H9 (cell line): Measurements from ENCODE around the gene TMEM109. TPM values are rescaled to one million over a fixed set of nuclear protein-coding genes. Genes with fewer than 3 reads are reported as not detected.

Experiments
- DNase-seq: peaks from one replicate; pipeline ENCODE4 v3.0.0-alpha.2; 2017
- H2AFZ ChIP-seq: one replicate; pipeline ENCODE4 v1.6.1; 2013; ENCODE audit warnings: mild to moderate bottlenecking, low read length, control low read depth, moderate library complexity
- H2AK5ac ChIP-seq: 2 replicates; pipeline ENCODE4 v1.6.1; 2013; ENCODE audit warnings: low read length, control low read depth, mixed read lengths; ENCODE audit not compliant: insufficient read length
- H2BK120ac ChIP-seq: one replicate; pipeline ENCODE4 v1.6.1; 2013; ENCODE audit warnings: low read depth, mild to moderate bottlenecking, low read length, control low read depth, inconsistent platforms; ENCODE audit not compliant: poor library complexity, severe bottlenecking
- H2BK12ac ChIP-seq: 2 replicates; pipeline ENCODE4 v1.6.1; 2013; ENCODE audit warnings: low read length, control low read depth, mixed read lengths, low read depth; ENCODE audit not compliant: insufficient read length
- H2BK15ac ChIP-seq: 2 replicates; pipeline ENCODE4 v1.6.1; 2013; ENCODE audit warnings: low read depth, low read length, control low read depth
- H2BK20ac ChIP-seq: one replicate; pipeline ENCODE4 v1.6.1; 2013; ENCODE audit warnings: low read depth, mild to moderate bottlenecking, low read length, control low read depth, inconsistent platforms; ENCODE audit not compliant: poor library complexity, severe bottlenecking
- H2BK5ac ChIP-seq: 2 replicates; pipeline ENCODE4 v1.6.1; 2013; ENCODE audit warnings: low read length, control low read depth, mixed read lengths; ENCODE audit not compliant: insufficient read length
- H3K14ac ChIP-seq: 2 replicates; pipeline ENCODE4 v1.6.1; 2013; ENCODE audit warnings: low read length, control low read depth; ENCODE audit not compliant: insufficient read depth
- H3K18ac ChIP-seq: 2 replicates; pipeline ENCODE4 v1.6.1; 2013; ENCODE audit warnings: low read depth, mild to moderate bottlenecking, mixed read lengths, low read length, control low read depth; ENCODE audit not compliant: insufficient read length
- H3K23ac ChIP-seq: 2 replicates; pipeline ENCODE4 v1.6.1; 2013; ENCODE audit warnings: low read length, control low read depth, mixed read lengths, low read depth; ENCODE audit not compliant: insufficient read length
- H3K23me2 ChIP-seq: 2 replicates; pipeline ENCODE4 v1.6.1; 2013; ENCODE audit warnings: low read depth, mild to moderate bottlenecking, mixed read lengths, low read length, control low read depth; ENCODE audit not compliant: insufficient read length, poor library complexity, severe bottlenecking
- H3K27ac ChIP-seq: 2 replicates; pipeline ENCODE4 v1.5.1; 2013; ENCODE audit warnings: low read length, control low read depth, mixed read lengths, low read depth; ENCODE audit not compliant: insufficient read length
- H3K27me3 ChIP-seq: 2 replicates; pipeline ENCODE4 v1.6.1; 2013; ENCODE audit warnings: low read length, control low read depth, inconsistent platforms; ENCODE audit not compliant: insufficient read depth
- H3K4ac ChIP-seq: 2 replicates; pipeline ENCODE4 v1.6.1; 2013; ENCODE audit warnings: low read depth, mild to moderate bottlenecking, control low read depth, inconsistent platforms, low read length, moderate library complexity
- H3K4me1 ChIP-seq: 2 replicates; pipeline ENCODE4 v1.6.1; 2013; ENCODE audit warnings: low read length, control low read depth, inconsistent platforms; ENCODE audit not compliant: insufficient read depth
- H3K4me2 ChIP-seq: 2 replicates; pipeline ENCODE4 v1.6.1; 2013; ENCODE audit warnings: low read length, control low read depth, mixed read lengths; ENCODE audit not compliant: insufficient read length, insufficient read depth
- H3K56ac ChIP-seq: 2 replicates; pipeline ENCODE4 v1.6.1; 2013; ENCODE audit warnings: low read depth, mild to moderate bottlenecking, mixed read lengths, low read length, control low read depth; ENCODE audit not compliant: insufficient read length
- H3K79me1 ChIP-seq: 2 replicates; pipeline ENCODE4 v1.6.1; 2013; ENCODE audit warnings: low read depth, mild to moderate bottlenecking, moderate library complexity, low read length, control low read depth, inconsistent platforms; ENCODE audit not compliant: insufficient read depth, poor library complexity, severe bottlenecking
- H3K79me2 ChIP-seq: 2 replicates; pipeline ENCODE4 v1.6.1; 2013; ENCODE audit warnings: low read length, control low read depth, inconsistent platforms; ENCODE audit not compliant: insufficient read depth
- H3K9ac ChIP-seq: 2 replicates; pipeline ENCODE4 v1.6.1; 2013; ENCODE audit warnings: low read length, control low read depth, mixed read lengths; ENCODE audit not compliant: insufficient read length; ENCODE audit errors: extremely low read depth
- H3K9me3 ChIP-seq: one replicate; pipeline ENCODE4 v1.6.1; 2013; ENCODE audit warnings: low read depth, low read length, inconsistent platforms; ENCODE audit not compliant: control insufficient read depth
- H3T11ph ChIP-seq: one replicate; pipeline ENCODE4 v1.6.1; 2013; ENCODE audit warnings: mild to moderate bottlenecking, low read length, control low read depth, inconsistent platforms
- H4K20me1 ChIP-seq: one replicate; pipeline ENCODE4 v1.6.1; 2013; ENCODE audit not compliant: control insufficient read depth, insufficient read length, insufficient read depth
- H4K5ac ChIP-seq: 2 replicates; pipeline ENCODE4 v1.6.1; 2013; ENCODE audit warnings: low read depth, mild to moderate bottlenecking, mixed read lengths, low read length, control low read depth; ENCODE audit not compliant: insufficient read length
- H4K8ac ChIP-seq: replicated peaks from 2 replicates; pipeline ENCODE4 v1.6.1; 2013; ENCODE audit warnings: low read length, control low read depth, mixed read lengths, low read depth; ENCODE audit not compliant: insufficient read length
- H4K91ac ChIP-seq: 2 replicates; pipeline ENCODE4 v1.6.1; 2013; ENCODE audit warnings: low read depth, mild to moderate bottlenecking, moderate library complexity, mixed read lengths, low read length, control low read depth; ENCODE audit not compliant: insufficient read length
- H3K27ac Mint-ChIP-seq, 3 experiments: 2 replicates in 2 of 3; 3 replicates in 1 of 3; pipeline ENCODE4 v1.8.0; 2020 to 2021; ENCODE audit warnings: mixed read lengths in 3 of 3, mild to moderate bottlenecking in 1 of 3, moderate library complexity in 1 of 3
- H3K27me3 Mint-ChIP-seq: 2 replicates; pipeline ENCODE4 v1.8.0; 2021; ENCODE audit warnings: low read depth, mild to moderate bottlenecking, moderate library complexity, mixed read lengths
- H3K36me3 Mint-ChIP-seq, 3 experiments: 2 replicates in 2 of 3; 3 replicates in 1 of 3; pipeline ENCODE4 v1.8.0; 2020 to 2021; ENCODE audit warnings: low read depth in 3 of 3, mixed read lengths in 3 of 3; ENCODE audit not compliant: insufficient read depth in 1 of 3
- H3K4me1 Mint-ChIP-seq, 2 experiments: 2 replicates each; pipeline ENCODE4 v1.8.0; 2020; ENCODE audit warnings: mixed read lengths in 2 of 2
- H3K4me3 Mint-ChIP-seq, 2 experiments: 2 replicates in 1 of 2; 3 replicates in 1 of 2; pipeline ENCODE4 v1.8.0; 2020 to 2021; ENCODE audit warnings: mild to moderate bottlenecking in 2 of 2, mixed read lengths in 2 of 2, moderate library complexity in 1 of 2
- H3K9me3 Mint-ChIP-seq, 2 experiments: 2 replicates in 1 of 2; 3 replicates in 1 of 2; pipeline ENCODE4 v1.8.0; 2020; ENCODE audit warnings: mild to moderate bottlenecking in 2 of 2, mixed read lengths in 2 of 2, moderate library complexity in 1 of 2
- CTCF ChIP-seq: fragments of 200-600 bp; sonication (generic); conservative IDR thresholded peaks from 3 replicates; pipeline ENCODE4 v1.8.0; 2021; ENCODE audit warnings: antibody characterized with exemption, mild to moderate bottlenecking
- whole genome bisulfite sequencing: extraction: QIAGEN DNeasy Blood & Tissue Kit; methylation state at CpG from one replicate; pipeline ENCODE4 v1.1.7; 2013; ENCODE audit warnings: missing lambda C conversion rate, low lambda C conversion rate, mixed read lengths; ENCODE audit not compliant: insufficient read length; ENCODE audit errors: extremely low coverage; 5-methylcytosine and 5-hydroxymethylcytosine counted together
- total RNA-seq: library from RNA; stranded (reverse); gene quantifications from 2 replicates; pipeline ENCODE4 v1.2.1, GENCODE V29; 2021

TMEM109 gene
- total RNA-seq, 1 experiment from 2014 or later = 38.0 TPM

- no peaks in the 10 kb centered on the region for H3K9me3 Mint-ChIP-seq
- H3K79me2 ChIP-seq = no peaks in the 10 kb centered on the region; the same call in 1 of the 2 replicates
- no peak overlapping the region for H3K4me2 ChIP-seq
- H3K27ac ChIP-seq = no peak overlapping the region
- no peak overlapping the region for H2BK15ac ChIP-seq
- no peak for TF ChIP-seq CTCF
- H2BK12ac ChIP-seq = no peak overlapping the region
- H3K36me3 Mint-ChIP-seq = peaks cover 13 to 44% (median 23%) of the 10 kb centered on the region in 3 experiments; a peak in 6 of 7 replicates
- peaks cover 31 to 33% of the 10 kb centered on the region in 2 experiments for H3K4me1 Mint-ChIP-seq
- H4K20me1 ChIP-seq = no peaks in the 10 kb centered on the region
- no peak overlapping the region for H2BK5ac ChIP-seq
- H3K4me1 ChIP-seq = peaks cover 2% of the 10 kb centered on the region
- no peak overlapping the region for H2AFZ ChIP-seq
- H3K56ac ChIP-seq = no peak overlapping the region
- H3K4ac ChIP-seq = no peak overlapping the region
- H3K9ac ChIP-seq = no peak overlapping the region
- H3K27ac Mint-ChIP-seq = no peak overlapping the region
- H2AK5ac ChIP-seq = no peak overlapping the region
- H3K27me3 Mint-ChIP-seq = peaks cover 4% of the 10 kb centered on the region
- WGBS = no CpG with 5 or more reads among the region's 1 CpG
- H4K91ac ChIP-seq = no peak overlapping the region
- no peaks in the 10 kb centered on the region for H3K79me1 ChIP-seq
- H3T11ph ChIP-seq = no peak overlapping the region
- H3K9me3 ChIP-seq = no peaks in the 10 kb centered on the region
- no peak for DNase-seq
- H3K23me2 ChIP-seq = peaks cover 16% of the 10 kb centered on the region
- H3K4me3 Mint-ChIP-seq = no peak overlapping the region
- H4K8ac ChIP-seq = no peak overlapping the region
- H2BK20ac ChIP-seq = no peak overlapping the region
- H2BK120ac ChIP-seq = no peak overlapping the region
- no peak overlapping the region for H3K18ac ChIP-seq
- no peak overlapping the region for H3K23ac ChIP-seq
- H4K5ac ChIP-seq = no peak overlapping the region
- no peaks in the 10 kb centered on the region for H3K27me3 ChIP-seq
- no peak overlapping the region for H3K14ac ChIP-seq
These were observed 5.4 kb downstream of the TMEM109 start for GRCh38 chr11:60919320-60919719.
